Fibroblast of skin of left biceps (primary cell): ENCODE data around the gene VIM.

Experiments
- DNase-seq, 2 experiments: peaks; one replicate each; pipeline ENCODE4 v3.0.0-alpha.2; 2013; ENCODE audit warnings: low read depth in 2 of 2

Gene VIM

GRCh38 chr10:17228091-17229015 lies at the start of gene VIM:
Gene VIM, plus strand, starts transcription at chr10:17228241. Its CDS starts 1,182 bp downstream, at chr10:17229423.
- DNase-seq: peak; percentile 82 to 83

- DNase-seq: no peak
Observed at GRCh38 chr10:17179002-17179401, 49.0 kb upstream of the VIM start.

DNA sequence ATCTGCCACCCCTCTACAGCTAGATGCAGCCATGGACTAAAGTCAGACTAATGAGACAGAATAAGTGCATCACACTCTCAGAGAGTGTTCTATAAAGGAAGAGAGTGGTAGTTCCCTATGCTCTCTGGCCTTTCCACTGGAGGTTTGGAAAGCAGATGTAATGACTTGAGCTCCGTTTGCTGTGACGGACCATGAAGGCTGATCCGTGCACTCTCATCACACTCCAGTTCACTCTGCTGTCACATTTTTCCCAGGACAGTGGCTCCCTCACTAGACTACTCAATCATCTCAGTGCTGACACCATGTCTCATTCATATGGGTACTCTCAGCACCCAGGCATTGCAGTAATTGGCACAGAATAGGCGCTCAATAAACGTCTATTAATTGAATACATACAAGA lies 46.9 kb upstream of the VIM start:
- DNase-seq: no peak

DNA sequence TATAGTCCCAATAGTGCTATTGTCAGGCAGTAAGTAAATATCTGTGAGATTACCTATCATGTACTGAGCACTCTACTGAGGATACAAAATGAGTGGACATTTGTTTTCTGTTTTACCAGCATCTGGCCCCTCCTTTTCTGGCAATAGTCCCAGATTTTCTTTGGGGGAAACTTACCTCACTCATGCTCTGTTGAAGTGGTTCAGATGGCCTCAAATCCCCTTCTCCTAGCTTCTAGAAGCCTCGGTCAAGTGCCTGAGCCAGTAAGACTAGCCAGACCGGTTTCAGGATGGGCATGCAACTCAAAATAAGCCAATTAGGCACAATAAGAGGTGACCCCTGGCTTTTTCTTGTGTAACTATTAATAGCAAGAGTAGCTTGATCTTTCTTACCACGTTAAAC lies 46.3 kb upstream of the VIM start:
- DNase-seq: no peak

DNA sequence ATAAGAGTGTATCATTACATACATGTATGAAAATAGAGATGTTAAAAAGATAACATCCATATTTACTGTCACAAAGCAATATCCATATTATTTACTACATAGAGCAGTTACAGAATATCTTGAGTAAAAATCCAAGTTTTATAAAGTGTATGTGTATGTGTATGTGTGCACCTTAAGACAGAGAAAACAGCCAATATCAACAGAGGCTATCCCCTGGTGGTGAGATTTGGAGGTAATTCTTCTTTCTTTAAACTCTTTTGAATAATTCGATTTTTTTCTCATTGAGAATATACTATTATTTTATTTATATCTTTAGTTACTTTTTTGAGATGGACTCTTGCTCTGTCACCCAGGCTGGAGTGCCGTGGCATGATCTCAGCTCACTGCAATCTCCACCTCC lies 44.9 kb upstream of the VIM start:
- no peak for DNase-seq

- DNase-seq: no peak
Observed at GRCh38 chr10:17185873-17186272, 42.2 kb upstream of the VIM start.

- no peak for DNase-seq
Observed at GRCh38 chr10:17188644-17189172, 39.3 kb upstream of the VIM start.

DNA sequence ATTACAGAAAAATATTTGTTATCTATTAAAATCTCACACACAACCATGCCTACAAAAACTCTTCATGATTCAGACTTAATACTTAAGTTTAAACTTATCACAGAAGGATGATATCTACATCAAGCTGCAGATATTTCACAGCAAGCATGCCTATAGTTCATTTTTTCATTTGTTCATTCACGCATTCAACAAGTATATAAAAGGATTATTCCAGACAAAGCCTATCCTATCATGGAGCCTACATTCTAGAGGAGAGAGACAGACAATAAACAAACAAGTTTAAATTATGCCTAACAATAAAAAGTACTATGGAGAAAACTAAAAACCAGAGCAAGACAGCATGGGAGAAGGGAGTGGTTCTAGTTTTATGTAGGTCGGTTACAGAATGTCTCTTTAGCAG lies 37.4 kb upstream of the VIM start:
- no peak for DNase-seq

GRCh38 chr10:17195083-17195482 lies 33.0 kb upstream of the VIM start:
- DNase-seq: no peak

DNA sequence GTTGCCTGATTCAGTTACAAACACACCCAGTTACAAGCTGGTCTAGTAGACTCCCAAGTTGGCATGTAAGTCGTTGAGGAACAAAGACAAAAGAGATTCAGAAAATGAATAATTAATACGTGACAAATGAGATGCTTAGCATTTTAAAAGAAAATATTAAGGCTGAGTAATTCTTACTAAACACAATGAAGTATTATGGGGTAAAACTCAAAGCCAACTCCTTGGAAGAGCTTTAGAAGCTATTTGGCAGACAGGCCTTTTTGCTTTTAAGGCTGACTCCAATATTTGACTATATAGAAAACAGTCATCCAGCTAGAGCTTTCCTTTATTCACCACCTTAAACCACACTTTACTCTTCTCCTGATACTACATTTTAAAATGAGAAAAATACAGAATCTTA lies 32.0 kb upstream of the VIM start:
- DNase-seq: no peak

GRCh38 chr10:17196573-17196972 lies 31.5 kb upstream of the VIM start:
- no peak for DNase-seq

DNA sequence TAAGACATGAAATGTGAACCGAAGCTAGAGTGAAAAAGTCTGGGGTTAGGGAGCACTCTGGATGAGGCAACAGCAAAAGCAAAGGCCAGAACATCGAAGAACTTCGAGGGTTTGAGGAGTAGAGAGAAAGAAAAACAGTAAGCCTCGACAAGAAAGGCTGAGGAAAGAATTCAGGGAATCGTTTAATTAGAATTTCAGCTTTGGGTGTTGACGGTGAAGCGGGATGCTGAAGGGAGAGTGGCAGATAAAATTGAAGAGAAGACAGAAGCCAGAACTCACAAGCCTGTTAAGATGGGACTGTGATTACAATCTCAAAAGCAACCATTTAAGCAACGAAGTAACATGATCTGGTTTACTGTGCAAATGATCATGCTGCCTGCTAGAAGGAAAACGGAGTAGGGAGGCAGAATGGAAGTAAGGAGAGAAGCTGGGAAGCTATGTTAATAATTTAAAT lies 28.7 kb upstream of the VIM start:
- no peak for DNase-seq

GRCh38 chr10:17200001-17200911 lies 27.8 kb upstream of the VIM start:
- DNase-seq: no peak

DNA sequence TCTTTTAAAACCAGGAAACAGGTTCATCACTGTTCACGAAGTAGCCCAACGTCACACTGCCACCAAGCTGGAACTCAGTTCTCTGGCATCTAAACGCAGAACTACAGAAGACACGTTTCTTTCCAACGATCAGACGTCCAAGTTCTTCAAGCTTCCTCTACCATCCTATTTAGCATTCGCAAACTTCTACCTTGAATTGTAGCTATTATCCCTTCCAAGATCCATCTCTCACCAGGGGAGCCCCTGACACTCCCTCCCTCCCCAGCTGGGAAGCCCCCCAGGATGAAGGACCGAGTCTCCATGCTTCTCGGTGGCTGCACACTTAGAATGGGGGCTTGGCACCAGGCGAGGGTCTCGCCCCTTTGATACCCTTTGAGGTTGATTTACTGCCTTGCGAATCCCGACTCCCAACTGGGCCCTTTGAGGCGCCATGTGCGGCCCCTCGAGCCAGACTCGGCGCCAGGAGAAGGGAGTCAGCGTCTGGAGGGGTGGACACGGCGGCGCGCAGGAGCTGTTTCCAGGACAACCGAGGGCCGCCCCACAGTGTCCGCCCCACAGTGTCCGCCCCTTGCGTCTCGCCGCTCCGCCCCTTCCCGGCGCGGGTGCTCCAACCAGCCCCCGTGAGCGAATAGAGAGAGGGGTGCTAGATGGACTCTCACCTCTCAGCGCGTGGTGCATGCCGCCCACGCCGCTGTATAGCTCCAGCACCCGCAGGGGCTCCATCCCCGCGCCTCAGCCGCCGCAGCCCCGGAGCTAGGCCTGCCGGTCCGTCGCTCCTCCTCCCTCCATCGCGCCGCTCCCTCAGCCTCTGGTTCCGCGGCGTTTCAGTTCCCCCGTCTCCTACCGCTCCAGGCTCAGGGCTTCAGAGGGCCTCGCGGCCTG lies 26.9 kb upstream of the VIM start, which contains the start of gene TRDMT1:
Gene TRDMT1, minus strand, starts transcription at position 761 of the 882 bp plus-strand sequence. Its CDS starts 38 bp downstream, at position 723.
- DNase-seq: peak; percentile 80 to 83

GRCh38 chr10:17201794-17202116 lies 26.3 kb upstream of the VIM start:
- no peak for DNase-seq

DNA sequence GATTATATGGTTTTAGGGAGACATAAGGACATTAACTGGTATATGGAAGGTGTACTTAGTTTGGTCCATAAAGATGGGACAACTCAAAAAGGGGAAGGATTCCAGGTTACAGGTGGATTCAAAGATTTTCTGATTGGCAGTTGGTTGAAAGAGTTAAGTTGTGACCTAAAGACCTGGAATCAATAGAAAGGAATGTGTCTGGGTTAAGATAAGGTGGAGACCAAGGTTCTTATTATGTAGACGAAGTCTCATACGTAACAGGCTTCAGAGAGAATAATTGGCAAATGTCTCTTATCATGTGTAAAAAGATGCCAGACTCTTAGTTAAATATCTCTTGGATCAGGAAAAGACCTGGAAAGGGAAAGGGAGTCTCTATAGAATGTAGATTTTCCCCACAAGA lies 25.5 kb upstream of the VIM start:
- no peak for DNase-seq

GRCh38 chr10:17202999-17203398 lies 25.0 kb upstream of the VIM start:
- no peak for DNase-seq

DNA sequence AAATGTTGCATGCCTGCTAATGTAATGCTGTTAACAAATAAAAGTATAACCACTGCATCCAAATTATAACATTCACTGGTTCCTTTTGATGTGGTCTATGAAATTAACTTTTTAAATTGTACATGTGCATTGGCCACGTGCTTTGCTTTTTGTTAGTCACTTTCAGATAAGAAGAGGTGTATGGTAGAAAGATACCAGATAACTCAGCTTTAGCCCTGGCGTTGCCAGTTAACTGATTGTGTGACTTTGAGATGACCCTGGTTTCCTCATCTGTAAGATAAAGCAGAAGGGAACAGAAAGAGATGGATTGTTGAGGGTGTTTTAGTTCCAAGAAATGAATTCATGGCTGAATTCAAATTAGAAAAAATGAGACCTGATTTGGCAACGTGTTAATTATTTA lies 24.6 kb upstream of the VIM start:
- no peak for DNase-seq

- DNase-seq: no peak
Observed at GRCh38 chr10:17206210-17206709, 21.8 kb upstream of the VIM start.

GRCh38 chr10:17208476-17208875 lies 19.6 kb upstream of the VIM start:
- DNase-seq: no peak

DNA sequence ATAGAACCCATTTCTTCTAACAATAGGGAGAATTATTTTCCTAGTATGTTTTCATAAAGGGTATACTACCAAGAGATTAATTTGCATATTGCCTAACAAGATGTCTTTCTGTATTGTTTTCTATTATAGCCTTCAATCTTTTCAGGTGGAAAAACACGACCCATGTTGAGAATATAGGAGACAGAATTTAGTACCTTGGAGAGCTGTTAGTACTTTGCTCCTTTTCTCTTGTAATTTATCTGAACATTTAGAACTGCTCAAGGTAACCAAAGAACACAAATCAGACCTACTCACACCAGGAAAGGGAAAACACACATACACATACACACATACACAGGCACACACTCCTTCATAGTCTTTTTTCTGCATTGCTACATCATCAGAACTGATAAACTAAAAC lies 18.7 kb upstream of the VIM start:
- DNase-seq: no peak
